ENCODE measurements around the gene FBN1. TPM values are rescaled to one million over a fixed set of nuclear protein-coding genes. Genes with fewer than 3 reads are reported as not detected.
A peak's percentile ranks its signal among the peaks of the same experiment; 100 is the strongest.

The FBN1 gene
- total and polyA plus RNA-seq, 5 experiments from 2014 or later, result 0.01 to 0.21 (median 0.08) TPM; not detected in 2

GRCh38 chr15:48644827-48645557 is 517 bp downstream of the FBN1 start:
- peaks cover 15 to 59% (median 34%) of the 10 kb centered on the region in 5 donors for H3K27me3 Mint-ChIP-seq
- H3K27ac Mint-ChIP-seq, result no peak overlapping the region
- ATAC-seq (no peak), DNase-seq (peak in 1 of 10 donors; percentile 4)
- POLR2A ChIA-PET, result no interaction called here
- H3K36me3 Mint-ChIP-seq, result no peaks in the 10 kb centered on the region
- peaks cover 0 to 8% (median 6%) of the 10 kb centered on the region in 4 donors for H3K4me1 Mint-ChIP-seq
- H3K9me3 Mint-ChIP-seq, result no peaks in the 10 kb centered on the region
- peak overlapping the region in 1 of 10 donors; percentile 46 for H3K4me3 Mint-ChIP-seq

DNA sequence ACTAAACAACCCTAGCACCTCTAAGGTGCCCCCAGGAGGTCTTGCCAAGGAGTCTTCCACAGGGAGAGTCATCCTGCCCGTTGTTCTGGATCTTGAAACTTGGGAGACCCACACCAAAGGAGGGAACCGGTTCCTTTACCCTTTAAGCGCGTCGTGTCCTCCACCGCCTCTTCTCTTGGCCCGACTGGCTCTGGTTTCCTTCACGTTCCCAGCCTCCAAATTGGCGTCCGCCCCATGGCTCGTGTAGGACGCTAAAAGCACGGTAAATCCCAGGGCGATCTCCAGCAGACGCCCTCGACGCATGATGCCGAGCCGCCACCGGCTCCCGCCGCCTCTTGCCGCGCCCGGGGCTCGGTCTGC is 1.1 kb downstream of the FBN1 start:
- Mint-ChIP-seq H3K27me3 (peaks cover 15 to 59% (median 34%) of the 10 kb centered on the region in 5 donors), H3K36me3 (no peaks in the 10 kb centered on the region), H3K4me3 (peak overlapping the region in 3 of 10 donors; percentile 7 to 24 (median 22)), H3K4me1 (peaks cover 0 to 8% (median 6%) of the 10 kb centered on the region in 4 donors), H3K9me3 (no peaks in the 10 kb centered on the region), H3K27ac (no peak overlapping the region)
- no peak for DNase-seq
- ATAC-seq, result no peak
- POLR2A ChIA-PET, result no interaction called here

DNA sequence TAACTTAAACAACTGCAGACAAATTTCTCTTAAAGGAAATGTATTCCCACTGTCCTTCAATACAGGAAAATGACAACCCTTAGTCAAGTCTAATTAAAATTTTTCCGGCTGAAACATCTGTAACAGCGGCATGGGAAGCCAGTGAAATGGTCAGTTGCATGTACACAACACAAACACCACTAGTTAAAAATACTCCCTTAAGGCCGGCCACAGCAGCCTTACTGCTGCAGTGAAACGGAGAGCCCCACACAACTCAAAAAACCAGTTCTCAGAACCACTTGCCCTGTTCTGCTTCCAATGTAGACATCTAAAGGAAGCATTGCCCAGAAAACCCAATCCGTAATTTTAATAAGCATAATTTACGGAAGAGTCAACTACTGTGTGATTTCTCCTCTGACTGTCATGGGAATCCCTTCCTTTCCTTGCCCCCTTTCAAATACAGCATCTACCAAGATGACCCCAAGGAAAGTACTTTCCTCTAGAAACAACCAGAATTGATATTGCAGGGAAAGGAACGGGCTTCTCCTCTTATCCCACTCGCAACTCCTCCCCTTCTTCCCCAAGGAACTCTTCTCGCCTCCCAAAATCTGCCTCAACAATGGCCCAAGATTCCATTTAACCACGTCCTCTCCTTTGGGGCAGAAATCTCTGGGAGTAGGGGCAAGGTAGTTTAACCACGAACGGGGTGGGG is 1.6 kb downstream of the FBN1 start:
- peak overlapping the region in 6 of 10 donors; percentile 7 to 59 (median 37) for H3K4me3 Mint-ChIP-seq
- DNase-seq, result no peak
- no peaks in the 10 kb centered on the region for H3K36me3 Mint-ChIP-seq
- peaks cover 15 to 59% (median 34%) of the 10 kb centered on the region in 5 donors for H3K27me3 Mint-ChIP-seq
- no peaks in the 10 kb centered on the region for H3K9me3 Mint-ChIP-seq
- POLR2A ChIA-PET, result no interaction called here
- H3K27ac Mint-ChIP-seq, result peak overlapping the region in 1 of 10 donors; percentile 79
- no peak for ATAC-seq
- peaks cover 0 to 8% (median 6%) of the 10 kb centered on the region in 4 donors for H3K4me1 Mint-ChIP-seq

DNA sequence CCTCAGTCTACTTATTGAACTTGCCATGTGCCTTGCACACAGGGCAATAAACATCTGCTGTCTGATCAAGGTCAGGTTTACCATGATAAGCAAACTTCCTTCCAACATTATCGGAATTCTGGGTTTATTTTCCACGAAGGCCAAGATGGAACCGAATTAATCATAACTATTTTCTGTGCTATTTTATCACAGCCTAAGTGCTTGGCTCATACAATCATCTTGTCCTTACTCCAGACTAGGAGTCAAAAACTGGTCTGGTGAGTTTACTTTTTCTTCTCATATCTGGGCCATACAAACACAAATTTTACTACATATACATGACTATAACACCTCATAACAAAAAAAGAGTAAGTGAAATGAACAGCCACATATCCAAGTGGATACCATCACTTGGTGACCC is 2.3 kb downstream of the FBN1 start:
- H3K36me3 Mint-ChIP-seq, result no peaks in the 10 kb centered on the region
- H3K9me3 Mint-ChIP-seq, result no peaks in the 10 kb centered on the region
- ATAC-seq (no peak), DNase-seq (no peak)
- no peak overlapping the region for H3K27ac Mint-ChIP-seq
- H3K4me3 Mint-ChIP-seq, result no peak overlapping the region
- H3K27me3 Mint-ChIP-seq, result peaks cover 15 to 57% (median 32%) of the 10 kb centered on the region in 5 donors
- peaks cover 0 to 8% (median 6%) of the 10 kb centered on the region in 4 donors for H3K4me1 Mint-ChIP-seq
- POLR2A ChIA-PET, result no interaction called here

GRCh38 chr15:48642795-48643194 is 2.7 kb downstream of the FBN1 start:
- POLR2A ChIA-PET, result no interaction called here
- Mint-ChIP-seq H3K27me3 (peaks cover 15 to 53% (median 30%) of the 10 kb centered on the region in 5 donors), H3K4me3 (no peak overlapping the region), H3K27ac (no peak overlapping the region), H3K36me3 (no peaks in the 10 kb centered on the region), H3K4me1 (peaks cover 0 to 8% (median 6%) of the 10 kb centered on the region in 4 donors), H3K9me3 (no peaks in the 10 kb centered on the region)
- ATAC-seq (no peak), DNase-seq (no peak)

- DNase-seq (no peak), ATAC-seq (no peak)
- Mint-ChIP-seq H3K4me1 (peaks cover 0 to 7% (median 5%) of the 10 kb centered on the region in 4 donors), H3K36me3 (no peaks in the 10 kb centered on the region), H3K27me3 (peaks cover 6 to 39% (median 20%) of the 10 kb centered on the region in 5 donors), H3K27ac (peak overlapping the region in 1 of 10 donors; percentile 14), H3K9me3 (no peaks in the 10 kb centered on the region), H3K4me3 (no peak overlapping the region)
- POLR2A ChIA-PET, result no interaction called here
These were observed 4.1 kb downstream of the FBN1 start for GRCh38 chr15:48641416-48641815.

- H3K36me3 Mint-ChIP-seq, result no peaks in the 10 kb centered on the region
- H3K27ac Mint-ChIP-seq, result no peak overlapping the region
- no peak overlapping the region for H3K4me3 Mint-ChIP-seq
- DNase-seq (no peak), ATAC-seq (no peak)
- POLR2A ChIA-PET, result no interaction called here
- peaks cover 3 to 27% (median 12%) of the 10 kb centered on the region in 5 donors for H3K27me3 Mint-ChIP-seq
- no peaks in the 10 kb centered on the region for H3K9me3 Mint-ChIP-seq
- H3K4me1 Mint-ChIP-seq, result peaks cover 0 to 4% (median under 1%) of the 10 kb centered on the region in 4 donors
These were observed 6.5 kb downstream of the FBN1 start for GRCh38 chr15:48638963-48639362.

- POLR2A ChIA-PET, result no interaction called here
- no peaks in the 10 kb centered on the region for H3K36me3 Mint-ChIP-seq
- ATAC-seq (no peak), DNase-seq (no peak)
- H3K9me3 Mint-ChIP-seq, result no peaks in the 10 kb centered on the region
- no peak overlapping the region for H3K4me3 Mint-ChIP-seq
- H3K27me3 Mint-ChIP-seq, result peaks cover 0 to 17% (median 7%) of the 10 kb centered on the region in 5 donors
- no peak overlapping the region for H3K27ac Mint-ChIP-seq
- H3K4me1 Mint-ChIP-seq, result peaks cover 0 to 4% (median 0%) of the 10 kb centered on the region in 4 donors
These were observed 7.9 kb downstream of the FBN1 start for GRCh38 chr15:48637639-48638038.

DNA sequence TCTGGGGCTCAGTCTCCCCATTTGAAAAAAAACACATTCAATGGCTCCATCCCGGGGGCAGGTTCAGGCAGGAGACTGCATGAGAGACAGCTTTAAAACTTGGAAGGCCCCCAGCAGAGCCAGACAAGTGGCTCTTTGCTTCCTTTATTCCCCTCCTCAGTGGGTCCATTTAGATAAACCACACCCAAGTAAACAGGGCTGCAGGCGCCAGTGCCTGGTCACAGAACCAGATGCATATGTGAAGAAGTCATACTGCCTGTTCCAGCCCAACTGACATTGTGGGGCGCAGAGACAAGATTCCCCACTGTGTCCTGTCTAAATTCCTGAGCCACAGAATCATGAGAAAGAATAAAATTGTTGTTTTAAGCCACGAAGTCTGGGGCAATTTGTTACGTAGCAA is 9.0 kb downstream of the FBN1 start:
- no peak for DNase-seq
- POLR2A ChIA-PET, result no interaction called here
- H3K9me3 Mint-ChIP-seq, result no peaks in the 10 kb centered on the region
- no peaks in the 10 kb centered on the region for H3K36me3 Mint-ChIP-seq
- ATAC-seq, result no peak
- H3K27me3 Mint-ChIP-seq, result peaks cover 0 to 9% (median under 1%) of the 10 kb centered on the region in 5 donors
- no peak overlapping the region for H3K4me3 Mint-ChIP-seq
- peaks cover 0 to 4% (median 0%) of the 10 kb centered on the region in 4 donors for H3K4me1 Mint-ChIP-seq
- no peak overlapping the region for H3K27ac Mint-ChIP-seq

DNA sequence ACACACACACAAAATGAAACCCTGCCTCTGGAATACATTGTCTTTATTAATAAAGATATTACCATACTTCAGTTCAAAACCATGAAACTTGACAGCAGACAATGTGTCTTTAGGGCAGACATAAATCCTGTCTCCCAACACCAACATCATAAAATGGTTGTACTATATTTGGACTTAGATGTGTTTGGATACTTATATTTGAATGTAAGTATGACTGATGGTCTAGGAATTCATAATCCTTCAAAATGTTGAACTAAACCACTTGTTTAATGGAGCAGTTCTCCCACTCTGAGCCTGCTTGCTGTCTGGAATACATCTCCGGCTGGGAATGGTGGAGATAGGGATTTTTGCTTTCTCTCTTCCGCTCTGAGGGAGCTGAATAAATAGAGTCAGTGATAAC is 10.6 kb downstream of the FBN1 start:
- Mint-ChIP-seq H3K4me1 (peaks cover 0 to 1% (median 0%) of the 10 kb centered on the region in 4 donors), H3K36me3 (no peaks in the 10 kb centered on the region), H3K27ac (no peak overlapping the region), H3K27me3 (peaks cover 0 to 1% (median 0%) of the 10 kb centered on the region in 5 donors), H3K4me3 (no peak overlapping the region), H3K9me3 (no peaks in the 10 kb centered on the region)
- ATAC-seq (no peak), DNase-seq (no peak)
- POLR2A ChIA-PET, result no interaction called here

- POLR2A ChIA-PET, result no interaction called here
- H3K27ac Mint-ChIP-seq, result no peak overlapping the region
- peaks cover 0 to 1% (median 0%) of the 10 kb centered on the region in 4 donors for H3K4me1 Mint-ChIP-seq
These were observed 11.4 kb downstream of the FBN1 start for GRCh38 chr15:48634096-48634495.

DNA sequence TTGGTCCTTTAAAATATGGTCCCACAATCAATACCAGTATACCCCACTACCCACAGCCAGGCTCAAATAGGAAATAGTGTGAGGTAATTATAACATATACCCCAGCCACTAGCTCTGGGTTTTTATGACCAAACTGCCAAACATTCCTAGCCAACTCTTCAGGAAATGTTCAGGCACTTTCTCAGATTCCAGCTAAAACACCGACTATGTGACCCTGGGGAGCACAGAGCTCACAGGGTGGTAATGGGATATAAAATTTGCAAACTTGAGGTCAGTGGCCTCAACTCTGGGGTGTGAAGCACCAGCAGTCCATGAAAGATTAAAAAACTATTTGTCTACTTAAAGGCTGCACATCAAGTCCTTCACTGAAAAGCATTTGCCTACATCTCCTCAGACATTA is 12.9 kb downstream of the FBN1 start:
- ATAC-seq (no peak), DNase-seq (no peak)
- POLR2A ChIA-PET, result no interaction called here
- Mint-ChIP-seq H3K4me3 (no peak overlapping the region), H3K9me3 (no peaks in the 10 kb centered on the region), H3K4me1 (peaks cover 0 to 1% (median 0%) of the 10 kb centered on the region in 4 donors), H3K27ac (no peak overlapping the region), H3K27me3 (peaks cover 0 to 1% (median 0%) of the 10 kb centered on the region in 5 donors), H3K36me3 (no peaks in the 10 kb centered on the region)

More at GRCh38 chr15:48634096-48634495, 11.4 kb downstream of the FBN1 start:
- H3K4me3 Mint-ChIP-seq, result no peak overlapping the region
- H3K36me3 Mint-ChIP-seq, result no peaks in the 10 kb centered on the region
- no peak for DNase-seq
- peaks cover 0 to 1% (median 0%) of the 10 kb centered on the region in 5 donors for H3K27me3 Mint-ChIP-seq
- no peak for ATAC-seq
- H3K9me3 Mint-ChIP-seq, result no peaks in the 10 kb centered on the region

DNA sequence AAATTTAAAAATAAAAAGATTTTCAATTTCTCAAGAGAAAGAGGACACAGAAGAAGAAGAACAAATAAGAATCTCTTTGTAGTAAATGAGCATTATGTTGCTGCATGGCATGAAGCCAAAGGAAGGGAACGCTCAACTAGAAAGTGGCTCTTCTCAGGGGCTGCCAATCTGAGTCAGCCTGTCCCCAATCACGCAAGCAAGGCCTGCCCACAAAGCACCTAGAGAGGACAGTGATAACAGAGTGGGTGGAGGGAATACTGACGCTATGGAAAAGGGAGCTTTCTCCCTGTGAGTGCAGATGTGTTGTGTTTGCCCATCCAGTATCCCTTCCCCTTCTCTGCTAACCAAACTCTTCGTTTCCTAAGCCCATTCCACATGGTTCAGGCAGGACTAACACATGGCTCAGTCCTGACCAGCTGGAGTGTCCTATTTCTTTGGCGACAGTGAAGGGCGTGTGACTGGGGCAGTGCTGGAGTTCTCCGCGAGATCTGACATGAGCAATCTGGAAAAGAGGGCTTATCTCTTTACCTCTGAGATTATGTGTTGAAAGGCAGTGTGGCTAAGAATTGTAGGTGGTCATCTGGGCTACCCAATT is 14.2 kb downstream of the FBN1 start:
- no peak overlapping the region for H3K4me3 Mint-ChIP-seq
- H3K4me1 Mint-ChIP-seq, result no peaks in the 10 kb centered on the region
- DNase-seq, result no peak
- no peak overlapping the region for H3K27ac Mint-ChIP-seq
- H3K36me3 Mint-ChIP-seq, result no peaks in the 10 kb centered on the region
- peaks cover 0 to 1% (median 0%) of the 10 kb centered on the region in 5 donors for H3K27me3 Mint-ChIP-seq
- H3K9me3 Mint-ChIP-seq, result no peaks in the 10 kb centered on the region
- no peak for ATAC-seq
- POLR2A ChIA-PET, result no interaction called here

Data from naive thymus-derived CD8-positive, alpha-beta T cell (primary cell).